Right lobe of liver (tissue), 4 donors: ENCODE results near the gene MAJIN.

Experiments
- POLR2A ChIP-seq: fragments of 450-650 bp; IDR thresholded peaks from one replicate; pipeline ENCODE4 v1.6.1; 2017; ENCODE audit warnings: antibody characterized with exemption, mild to moderate bottlenecking
- TF ChIP-seq, protein P1 (sequence below), 4 donors: fragments of 200-600 bp in 3 of 4; fragments of 450-650 bp in 1 of 4; IDR thresholded peaks; one replicate each; pipeline versions ENCODE4 v1.5.1 to v1.8.0; 2016 to 2022; ENCODE audit warnings: antibody characterized with exemption in 4 of 4, mild to moderate bottlenecking in 2 of 4
- donor health status: DM: no; HTN: no; CAD: no.
- donor health status: DM: no; HTN: no; CAD: no.
- donor health status: DM: no; HTN: yes; CAD: no.

DNA sequence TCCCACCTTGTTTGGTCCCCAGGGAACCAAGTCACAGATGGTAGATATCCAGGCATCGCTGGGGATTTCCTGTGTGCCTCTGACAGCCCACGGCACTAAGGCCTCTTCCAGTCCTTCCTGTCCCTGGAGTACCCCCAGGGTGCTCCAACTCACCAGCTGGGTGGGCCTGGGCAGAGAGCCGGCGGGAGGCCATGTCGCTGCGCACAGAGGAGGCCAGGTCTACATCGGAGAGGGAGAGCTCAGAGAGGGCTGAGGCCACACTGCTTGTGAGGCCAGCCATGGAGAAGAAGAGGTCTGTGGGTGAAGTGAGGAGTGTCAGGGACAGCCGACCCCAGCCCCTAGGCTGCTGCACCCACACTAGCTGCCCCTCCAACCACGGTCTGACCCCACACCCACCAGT, 60.2 kb downstream of the MAJIN start:
- TF ChIP-seq POLR2A = no peak
- TF ChIP-seq, protein P1, sequence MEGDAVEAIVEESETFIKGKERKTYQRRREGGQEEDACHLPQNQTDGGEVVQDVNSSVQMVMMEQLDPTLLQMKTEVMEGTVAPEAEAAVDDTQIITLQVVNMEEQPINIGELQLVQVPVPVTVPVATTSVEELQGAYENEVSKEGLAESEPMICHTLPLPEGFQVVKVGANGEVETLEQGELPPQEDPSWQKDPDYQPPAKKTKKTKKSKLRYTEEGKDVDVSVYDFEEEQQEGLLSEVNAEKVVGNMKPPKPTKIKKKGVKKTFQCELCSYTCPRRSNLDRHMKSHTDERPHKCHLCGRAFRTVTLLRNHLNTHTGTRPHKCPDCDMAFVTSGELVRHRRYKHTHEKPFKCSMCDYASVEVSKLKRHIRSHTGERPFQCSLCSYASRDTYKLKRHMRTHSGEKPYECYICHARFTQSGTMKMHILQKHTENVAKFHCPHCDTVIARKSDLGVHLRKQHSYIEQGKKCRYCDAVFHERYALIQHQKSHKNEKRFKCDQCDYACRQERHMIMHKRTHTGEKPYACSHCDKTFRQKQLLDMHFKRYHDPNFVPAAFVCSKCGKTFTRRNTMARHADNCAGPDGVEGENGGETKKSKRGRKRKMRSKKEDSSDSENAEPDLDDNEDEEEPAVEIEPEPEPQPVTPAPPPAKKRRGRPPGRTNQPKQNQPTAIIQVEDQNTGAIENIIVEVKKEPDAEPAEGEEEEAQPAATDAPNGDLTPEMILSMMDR (IDR thresholded peaks at IDR 0.05) = no peak
